HEK293 (cell line): ENCODE data around the gene GNPTAB.

Source experiments
- CTCF ChIA-PET: fragments of 350-600 bp; formaldehyde crosslinking; extraction: SDS; loops from one replicate; lab custom pipeline; 2021; ENCODE audit warnings: antibody characterized with exemption; lab: Yijun Ruan, JAX
- POLR2A ChIA-PET: fragments of 300-600 bp; formaldehyde crosslinking; extraction: SDS; loops from one replicate; lab custom pipeline; 2020; ENCODE audit warnings: antibody characterized with exemption, inconsistent platforms; lab: Yijun Ruan, JAX
- H3K27ac ChIP-seq: fragments of 200-500 bp; sonication (Bioruptor generic); 2 replicates; pipeline ENCODE4 v1.5.1; 2014; ENCODE audit warnings: low read depth, low read length, control low read depth, inconsistent platforms; ENCODE audit errors: extremely low read depth
- H3K36me3 ChIP-seq, 2 experiments: fragments of 200-500 bp in 1 of 2; sonication (Bioruptor generic) in 1 of 2; 1 replicate in 1 of 2; 2 replicates in 1 of 2; pipeline ENCODE4 v1.5.1; 2014 to 2017; ENCODE audit warnings: inconsistent platforms in 2 of 2, low read length in 2 of 2; ENCODE audit not compliant: control insufficient read depth in 2 of 2, insufficient read depth in 1 of 2
- H3K4me1 ChIP-seq: fragments of 200-500 bp; sonication (Bioruptor generic); 2 replicates; pipeline ENCODE4 v1.5.1; 2014; ENCODE audit warnings: mild to moderate bottlenecking, low read length, inconsistent platforms; ENCODE audit not compliant: control insufficient read depth, insufficient read depth
- H3K4me3 ChIP-seq: 2 replicates; pipeline ENCODE4 v1.5.1; 2011; ENCODE audit warnings: low read depth, mild to moderate bottlenecking, control low read depth, low read length, moderate library complexity
- H3K9me3 ChIP-seq: fragments of 200-500 bp; sonication (Bioruptor generic); 2 replicates; pipeline ENCODE4 v1.5.1; 2014; ENCODE audit warnings: low read depth, low read length, inconsistent platforms; ENCODE audit not compliant: control insufficient read depth, insufficient read depth
- KLF10 ChIP-seq: fragments of 450-650 bp; IDR thresholded peaks from 2 replicates; pipeline ENCODE4 v1.5.1; 2018; ENCODE audit warnings: missing biosample characterization, mild to moderate bottlenecking, missing genetic modification characterization
- SP2 ChIP-seq: fragments of 450-650 bp; formaldehyde crosslinking; IDR thresholded peaks from 2 replicates; pipeline ENCODE4 v1.5.1; 2016; ENCODE audit warnings: missing biosample characterization, missing genetic modification characterization
- ZBTB48 ChIP-seq: fragments of 450-650 bp; formaldehyde crosslinking; IDR thresholded peaks from 2 replicates; pipeline ENCODE4 v1.5.1; 2016; ENCODE audit warnings: missing biosample characterization, missing genetic modification characterization
- ZFHX2 ChIP-seq: fragments of 450-650 bp; formaldehyde crosslinking; conservative IDR thresholded peaks from 2 replicates; pipeline ENCODE4 v1.5.1; 2016; ENCODE audit warnings: missing biosample characterization, missing genetic modification characterization
- ZNF132 ChIP-seq: fragments of 450-650 bp; formaldehyde crosslinking; IDR thresholded peaks from 2 replicates; pipeline ENCODE4 v1.5.1; 2017; ENCODE audit warnings: missing biosample characterization, missing genetic modification characterization, borderline replicate concordance
- ZNF157 ChIP-seq: fragments of 450-650 bp; formaldehyde crosslinking; IDR thresholded peaks from 2 replicates; pipeline ENCODE4 v1.5.1; 2016; ENCODE audit warnings: missing biosample characterization, missing genetic modification characterization
- ZNF23 ChIP-seq: fragments of 450-650 bp; formaldehyde crosslinking; IDR thresholded peaks from 2 replicates; pipeline ENCODE4 v1.5.1; 2016; ENCODE audit warnings: missing biosample characterization, missing genetic modification characterization, borderline replicate concordance
- ZNF248 ChIP-seq: fragments of 450-650 bp; formaldehyde crosslinking; IDR thresholded peaks from 2 replicates; pipeline ENCODE4 v1.5.1; 2017; ENCODE audit warnings: missing biosample characterization, missing genetic modification characterization
- ZNF350 ChIP-seq: fragments of 450-650 bp; formaldehyde crosslinking; IDR thresholded peaks from 2 replicates; pipeline ENCODE4 v1.5.0; 2017; ENCODE audit warnings: missing biosample characterization, mild to moderate bottlenecking, missing genetic modification characterization
- ZNF473 ChIP-seq: fragments of 450-650 bp; formaldehyde crosslinking; IDR thresholded peaks from 2 replicates; pipeline ENCODE4 v1.5.1; 2017; ENCODE audit warnings: missing biosample characterization, missing genetic modification characterization
- ZNF548 ChIP-seq: fragments of 450-650 bp; formaldehyde crosslinking; IDR thresholded peaks from 2 replicates; pipeline ENCODE4 v1.5.1; 2016; ENCODE audit warnings: missing biosample characterization, missing genetic modification characterization
- TF ChIP-seq, protein P1 (sequence below): fragments of 450-650 bp; formaldehyde crosslinking; IDR thresholded peaks from 2 replicates; pipeline ENCODE4 v1.5.1; 2016; ENCODE audit warnings: missing biosample characterization, missing genetic modification characterization
- TF ChIP-seq, protein P2 (sequence below): fragments of 450-650 bp; formaldehyde crosslinking; IDR thresholded peaks from 2 replicates; pipeline ENCODE4 v1.5.1; 2016; ENCODE audit warnings: missing biosample characterization, missing genetic modification characterization
- TF ChIP-seq, protein P3 (sequence below): fragments of 450-650 bp; formaldehyde crosslinking; IDR thresholded peaks from 2 replicates; pipeline ENCODE4 v1.5.1; 2016; ENCODE audit warnings: missing biosample characterization, missing genetic modification characterization, borderline replicate concordance
- TF ChIP-seq, protein P4 (sequence below): fragments of 450-650 bp; formaldehyde crosslinking; IDR thresholded peaks from 2 replicates; pipeline ENCODE4 v1.5.1; 2016; ENCODE audit warnings: missing biosample characterization, missing genetic modification characterization
- TF ChIP-seq, protein P5 (sequence below): fragments of 450-650 bp; formaldehyde crosslinking; IDR thresholded peaks from 2 replicates; pipeline ENCODE4 v1.5.1; 2016; ENCODE audit warnings: missing biosample characterization, missing genetic modification characterization
- TF ChIP-seq, protein P6 (sequence below): fragments of 450-650 bp; formaldehyde crosslinking; IDR thresholded peaks from 2 replicates; pipeline ENCODE4 v1.5.1; 2016; ENCODE audit warnings: missing biosample characterization, missing genetic modification characterization

GNPTAB gene

GRCh38 chr12:101733166-101733565, 97.6 kb downstream of the GNPTAB start:
- H3K4me1 ChIP-seq, result no peaks in the 10 kb centered on the region
- H3K9me3 ChIP-seq, result no peaks in the 10 kb centered on the region
- peaks cover 15 to 24% of the 10 kb centered on the region in 2 experiments for H3K36me3 ChIP-seq
- TF ChIP-seq KLF10, result no peak
- TF ChIP-seq, protein P1, sequence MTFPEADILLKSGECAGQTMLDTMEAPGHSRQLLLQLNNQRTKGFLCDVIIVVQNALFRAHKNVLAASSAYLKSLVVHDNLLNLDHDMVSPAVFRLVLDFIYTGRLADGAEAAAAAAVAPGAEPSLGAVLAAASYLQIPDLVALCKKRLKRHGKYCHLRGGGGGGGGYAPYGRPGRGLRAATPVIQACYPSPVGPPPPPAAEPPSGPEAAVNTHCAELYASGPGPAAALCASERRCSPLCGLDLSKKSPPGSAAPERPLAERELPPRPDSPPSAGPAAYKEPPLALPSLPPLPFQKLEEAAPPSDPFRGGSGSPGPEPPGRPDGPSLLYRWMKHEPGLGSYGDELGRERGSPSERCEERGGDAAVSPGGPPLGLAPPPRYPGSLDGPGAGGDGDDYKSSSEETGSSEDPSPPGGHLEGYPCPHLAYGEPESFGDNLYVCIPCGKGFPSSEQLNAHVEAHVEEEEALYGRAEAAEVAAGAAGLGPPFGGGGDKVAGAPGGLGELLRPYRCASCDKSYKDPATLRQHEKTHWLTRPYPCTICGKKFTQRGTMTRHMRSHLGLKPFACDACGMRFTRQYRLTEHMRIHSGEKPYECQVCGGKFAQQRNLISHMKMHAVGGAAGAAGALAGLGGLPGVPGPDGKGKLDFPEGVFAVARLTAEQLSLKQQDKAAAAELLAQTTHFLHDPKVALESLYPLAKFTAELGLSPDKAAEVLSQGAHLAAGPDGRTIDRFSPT (tag by site-specific recombination), result no peak
- TF ChIP-seq, protein P2, sequence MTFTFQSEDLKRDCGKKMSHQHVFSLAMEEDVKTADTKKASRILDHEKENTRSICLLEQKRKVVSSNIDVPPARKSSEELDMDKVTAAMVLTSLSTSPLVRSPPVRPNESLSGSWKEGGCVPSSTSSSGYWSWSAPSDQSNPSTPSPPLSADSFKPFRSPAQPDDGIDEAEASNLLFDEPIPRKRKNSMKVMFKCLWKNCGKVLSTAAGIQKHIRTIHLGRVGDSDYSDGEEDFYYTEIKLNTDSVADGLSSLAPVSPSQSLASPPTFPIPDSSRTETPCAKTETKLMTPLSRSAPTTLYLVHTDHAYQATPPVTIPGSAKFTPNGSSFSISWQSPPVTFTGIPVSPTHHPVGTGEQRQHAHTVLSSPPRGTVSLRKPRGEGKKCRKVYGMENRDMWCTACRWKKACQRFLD (tag by site-specific recombination), result no peak
- no peak for TF ChIP-seq ZNF548 (tag by site-specific recombination)
- TF ChIP-seq, protein P3, sequence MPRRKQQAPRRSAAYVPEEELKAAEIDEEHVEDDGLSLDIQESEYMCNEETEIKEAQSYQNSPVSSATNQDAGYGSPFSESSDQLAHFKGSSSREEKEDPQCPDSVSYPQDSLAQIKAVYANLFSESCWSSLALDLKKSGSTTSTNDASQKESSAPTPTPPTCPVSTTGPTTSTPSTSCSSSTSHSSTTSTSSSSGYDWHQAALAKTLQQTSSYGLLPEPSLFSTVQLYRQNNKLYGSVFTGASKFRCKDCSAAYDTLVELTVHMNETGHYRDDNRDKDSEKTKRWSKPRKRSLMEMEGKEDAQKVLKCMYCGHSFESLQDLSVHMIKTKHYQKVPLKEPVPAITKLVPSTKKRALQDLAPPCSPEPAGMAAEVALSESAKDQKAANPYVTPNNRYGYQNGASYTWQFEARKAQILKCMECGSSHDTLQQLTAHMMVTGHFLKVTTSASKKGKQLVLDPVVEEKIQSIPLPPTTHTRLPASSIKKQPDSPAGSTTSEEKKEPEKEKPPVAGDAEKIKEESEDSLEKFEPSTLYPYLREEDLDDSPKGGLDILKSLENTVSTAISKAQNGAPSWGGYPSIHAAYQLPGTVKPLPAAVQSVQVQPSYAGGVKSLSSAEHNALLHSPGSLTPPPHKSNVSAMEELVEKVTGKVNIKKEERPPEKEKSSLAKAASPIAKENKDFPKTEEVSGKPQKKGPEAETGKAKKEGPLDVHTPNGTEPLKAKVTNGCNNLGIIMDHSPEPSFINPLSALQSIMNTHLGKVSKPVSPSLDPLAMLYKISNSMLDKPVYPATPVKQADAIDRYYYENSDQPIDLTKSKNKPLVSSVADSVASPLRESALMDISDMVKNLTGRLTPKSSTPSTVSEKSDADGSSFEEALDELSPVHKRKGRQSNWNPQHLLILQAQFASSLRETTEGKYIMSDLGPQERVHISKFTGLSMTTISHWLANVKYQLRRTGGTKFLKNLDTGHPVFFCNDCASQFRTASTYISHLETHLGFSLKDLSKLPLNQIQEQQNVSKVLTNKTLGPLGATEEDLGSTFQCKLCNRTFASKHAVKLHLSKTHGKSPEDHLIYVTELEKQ (tag by site-specific recombination), result no peak
- no peak for TF ChIP-seq SP2
- no peak for TF ChIP-seq ZNF350 (tag by site-specific recombination)
- ChIA-PET POLR2A (no interaction called here), CTCF (interaction anchor here (1.2 kb wide), 1 partner anchor 63 kb away, joined by 3 read pairs; no protein-coding TSS in a partner anchor)
- no peak overlapping the region for H3K27ac ChIP-seq
- H3K4me3 ChIP-seq, result no peak overlapping the region

GRCh38 chr12:101732318-101732717, 98.4 kb downstream of the GNPTAB start:
- CTCF ChIA-PET, result no interaction called here
- H3K9me3 ChIP-seq, result no peaks in the 10 kb centered on the region
- H3K4me3 ChIP-seq, result no peak overlapping the region
- H3K27ac ChIP-seq, result no peak overlapping the region
- H3K4me1 ChIP-seq, result no peaks in the 10 kb centered on the region
- TF ChIP-seq ZNF548 (tag by site-specific recombination) (no peak), ZBTB48 (no peak), ZNF132 (tag by site-specific recombination) (no peak), ZNF23 (tag by site-specific recombination) (no peak), ZNF473 (tag by site-specific recombination) (no peak), ZNF248 (tag by site-specific recombination) (no peak), ZFHX2 (tag by site-specific recombination) (no peak), ZNF157 (tag by site-specific recombination) (no peak)
- TF ChIP-seq, protein P4, sequence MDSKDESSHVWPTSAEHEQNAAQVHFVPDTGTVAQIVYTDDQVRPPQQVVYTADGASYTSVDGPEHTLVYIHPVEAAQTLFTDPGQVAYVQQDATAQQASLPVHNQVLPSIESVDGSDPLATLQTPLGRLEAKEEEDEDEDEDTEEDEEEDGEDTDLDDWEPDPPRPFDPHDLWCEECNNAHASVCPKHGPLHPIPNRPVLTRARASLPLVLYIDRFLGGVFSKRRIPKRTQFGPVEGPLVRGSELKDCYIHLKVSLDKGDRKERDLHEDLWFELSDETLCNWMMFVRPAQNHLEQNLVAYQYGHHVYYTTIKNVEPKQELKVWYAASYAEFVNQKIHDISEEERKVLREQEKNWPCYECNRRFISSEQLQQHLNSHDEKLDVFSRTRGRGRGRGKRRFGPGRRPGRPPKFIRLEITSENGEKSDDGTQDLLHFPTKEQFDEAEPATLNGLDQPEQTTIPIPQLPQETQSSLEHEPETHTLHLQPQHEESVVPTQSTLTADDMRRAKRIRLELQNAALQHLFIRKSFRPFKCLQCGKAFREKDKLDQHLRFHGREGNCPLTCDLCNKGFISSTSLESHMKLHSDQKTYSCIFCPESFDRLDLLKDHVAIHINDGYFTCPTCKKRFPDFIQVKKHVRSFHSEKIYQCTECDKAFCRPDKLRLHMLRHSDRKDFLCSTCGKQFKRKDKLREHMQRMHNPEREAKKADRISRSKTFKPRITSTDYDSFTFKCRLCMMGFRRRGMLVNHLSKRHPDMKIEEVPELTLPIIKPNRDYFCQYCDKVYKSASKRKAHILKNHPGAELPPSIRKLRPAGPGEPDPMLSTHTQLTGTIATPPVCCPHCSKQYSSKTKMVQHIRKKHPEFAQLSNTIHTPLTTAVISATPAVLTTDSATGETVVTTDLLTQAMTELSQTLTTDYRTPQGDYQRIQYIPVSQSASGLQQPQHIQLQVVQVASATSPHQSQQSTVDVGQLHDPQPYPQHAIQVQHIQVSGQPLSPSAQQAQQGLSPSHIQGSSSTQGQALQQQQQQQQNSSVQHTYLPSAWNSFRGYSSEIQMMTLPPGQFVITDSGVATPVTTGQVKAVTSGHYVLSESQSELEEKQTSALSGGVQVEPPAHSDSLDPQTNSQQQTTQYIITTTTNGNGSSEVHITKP, result no peak
- TF ChIP-seq, protein P5, sequence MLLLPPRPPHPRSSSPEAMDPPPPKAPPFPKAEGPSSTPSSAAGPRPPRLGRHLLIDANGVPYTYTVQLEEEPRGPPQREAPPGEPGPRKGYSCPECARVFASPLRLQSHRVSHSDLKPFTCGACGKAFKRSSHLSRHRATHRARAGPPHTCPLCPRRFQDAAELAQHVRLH (tag by site-specific recombination), result no peak
- TF ChIP-seq, protein P6, sequence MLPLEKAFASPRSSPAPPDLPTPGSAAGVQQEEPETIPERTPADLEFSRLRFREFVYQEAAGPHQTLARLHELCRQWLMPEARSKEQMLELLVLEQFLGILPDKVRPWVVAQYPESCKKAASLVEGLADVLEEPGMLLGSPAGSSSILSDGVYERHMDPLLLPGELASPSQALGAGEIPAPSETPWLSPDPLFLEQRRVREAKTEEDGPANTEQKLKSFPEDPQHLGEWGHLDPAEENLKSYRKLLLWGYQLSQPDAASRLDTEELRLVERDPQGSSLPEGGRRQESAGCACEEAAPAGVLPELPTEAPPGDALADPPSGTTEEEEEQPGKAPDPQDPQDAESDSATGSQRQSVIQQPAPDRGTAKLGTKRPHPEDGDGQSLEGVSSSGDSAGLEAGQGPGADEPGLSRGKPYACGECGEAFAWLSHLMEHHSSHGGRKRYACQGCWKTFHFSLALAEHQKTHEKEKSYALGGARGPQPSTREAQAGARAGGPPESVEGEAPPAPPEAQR (tag by site-specific recombination), result no peak
- TF ChIP-seq, protein P2 (tag by site-specific recombination), result no peak
- POLR2A ChIA-PET, result no interaction called here
- H3K36me3 ChIP-seq, result peaks cover 10 to 32% of the 10 kb centered on the region in 2 experiments
